ENCODE measurements around the gene GOLGB1.

GOLGB1 gene

GRCh38 chr3:121723485-121723884 is 26.1 kb downstream of the GOLGB1 start:
- H3K4me1 ChIP-seq (ENCODE audit: control insufficient read depth, insufficient read depth, low read depth, low read length), result no peaks in the 10 kb centered on the region
- H4K8ac ChIP-seq (ENCODE audit: low read length), result no peak overlapping the region
- H2BK5ac ChIP-seq (ENCODE audit: low read depth, low read length, poor library complexity, severe bottlenecking), result no peak overlapping the region
- H3K27ac ChIP-seq (ENCODE audit: low read length, poor library complexity, severe bottlenecking), result no peak overlapping the region
- H3K4me2 ChIP-seq (ENCODE audit: low read length, poor library complexity, severe bottlenecking), result no peak overlapping the region
- H3K23ac ChIP-seq (ENCODE audit: low read length in 2 of 2), result no peak overlapping the region
- no peak overlapping the region for H2AFZ ChIP-seq (ENCODE audit: low read depth, low read length)
- H3K18ac ChIP-seq (ENCODE audit: low read depth in 1 of 2, low read length in 2 of 2), result no peak overlapping the region
- no peak overlapping the region for H2BK120ac ChIP-seq (ENCODE audit: low read depth, low read length)
- no peaks in the 10 kb centered on the region for H3K27me3 ChIP-seq (ENCODE audit: control insufficient read depth in 1 of 2, insufficient read depth in 1 of 2, low read length in 2 of 2)
- peaks cover 20 to 97% of the 10 kb centered on the region in 2 experiments for H3K36me3 ChIP-seq (ENCODE audit: control insufficient read depth in 1 of 2, insufficient read depth in 2 of 2, low read depth in 1 of 2, low read length in 2 of 2)
- H3K14ac ChIP-seq (ENCODE audit: low read length in 2 of 2), result no peak overlapping the region
- no peak overlapping the region for H2AK5ac ChIP-seq (ENCODE audit: low read length, severe bottlenecking)
- no peak overlapping the region for H3K4me3 ChIP-seq (ENCODE audit: insufficient read depth in 1 of 2, low read depth in 1 of 2, low read length in 2 of 2)
- no peak overlapping the region for H3K4ac ChIP-seq (ENCODE audit: low read depth in 1 of 2, low read length in 2 of 2)
- H4K91ac ChIP-seq (ENCODE audit: low read length), result no peak overlapping the region
- H3K9me3 ChIP-seq (ENCODE audit: control insufficient read depth, low read length), result no peaks in the 10 kb centered on the region
- no peak for DNase-seq
- H2BK15ac ChIP-seq (ENCODE audit: low read depth, poor library complexity, severe bottlenecking), result no peak overlapping the region
- H2BK12ac ChIP-seq (ENCODE audit: low read length in 2 of 2), result no peak overlapping the region
- H3K9ac ChIP-seq (ENCODE audit: low read length), result no peak overlapping the region
- peaks cover 29% of the 10 kb centered on the region for H3K79me1 ChIP-seq (replicated peaks; ENCODE audit: low read length, poor library complexity, severe bottlenecking)
- no CpG with 5 or more reads among the region's 1 CpG for WGBS

DNA sequence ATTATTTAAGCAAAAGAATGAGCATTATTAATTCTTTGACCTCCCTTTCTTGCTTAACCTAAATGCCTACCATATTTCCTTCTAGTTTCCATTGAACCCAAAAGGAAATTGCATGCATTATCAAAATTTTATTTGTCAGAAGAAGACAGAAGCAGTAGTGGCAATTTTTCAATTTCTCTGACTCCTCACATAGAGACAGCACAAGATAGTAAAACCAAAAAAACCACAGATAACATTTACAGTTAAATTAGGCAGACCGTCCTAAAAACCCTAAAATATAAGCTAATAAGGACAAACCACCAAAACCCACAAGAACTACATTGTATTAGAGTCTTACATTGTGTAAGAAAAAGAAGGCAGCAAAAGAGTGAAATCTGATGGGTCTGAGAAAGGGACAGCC is 27.1 kb downstream of the GOLGB1 start:
- Histone ChIP-seq H2BK15ac (ENCODE audit: low read depth, poor library complexity, severe bottlenecking) (no peak overlapping the region), H3K9me3 (ENCODE audit: control insufficient read depth, low read length) (no peaks in the 10 kb centered on the region), H2AFZ (ENCODE audit: low read depth, low read length) (no peak overlapping the region), H3K4me2 (ENCODE audit: low read length, poor library complexity, severe bottlenecking) (no peak overlapping the region), H3K4me3 (ENCODE audit: insufficient read depth in 1 of 2, low read depth in 1 of 2, low read length in 2 of 2) (no peak overlapping the region), H3K4ac (ENCODE audit: low read depth in 1 of 2, low read length in 2 of 2) (no peak overlapping the region), H3K23ac (ENCODE audit: low read length in 2 of 2) (no peak overlapping the region), H2AK5ac (ENCODE audit: low read length, severe bottlenecking) (no peak overlapping the region), H4K91ac (ENCODE audit: low read length) (no peak overlapping the region), H2BK12ac (ENCODE audit: low read length in 2 of 2) (no peak overlapping the region), H3K14ac (ENCODE audit: low read length in 2 of 2) (no peak overlapping the region), H3K4me1 (ENCODE audit: control insufficient read depth, insufficient read depth, low read depth, low read length) (no peaks in the 10 kb centered on the region), H3K79me1 (replicated peaks; ENCODE audit: low read length, poor library complexity, severe bottlenecking) (peaks cover 29% of the 10 kb centered on the region), H2BK5ac (ENCODE audit: low read depth, low read length, poor library complexity, severe bottlenecking) (no peak overlapping the region), H3K27me3 (ENCODE audit: control insufficient read depth in 1 of 2, insufficient read depth in 1 of 2, low read length in 2 of 2) (no peaks in the 10 kb centered on the region), H3K27ac (ENCODE audit: low read length, poor library complexity, severe bottlenecking) (no peak overlapping the region), H3K36me3 (ENCODE audit: control insufficient read depth in 1 of 2, insufficient read depth in 2 of 2, low read depth in 1 of 2, low read length in 2 of 2) (peaks cover 23 to 97% of the 10 kb centered on the region in 2 experiments), H3K9ac (ENCODE audit: low read length) (no peak overlapping the region), H4K8ac (ENCODE audit: low read length) (no peak overlapping the region), H2BK120ac (ENCODE audit: low read depth, low read length) (no peak overlapping the region), H3K18ac (ENCODE audit: low read depth in 1 of 2, low read length in 2 of 2) (no peak overlapping the region)
- no peak for DNase-seq
- no CpG with 5 or more reads among the region's 1 CpG for WGBS

- Histone ChIP-seq H3K18ac (ENCODE audit: low read depth in 1 of 2, low read length in 2 of 2) (no peak overlapping the region), H3K36me3 (ENCODE audit: control insufficient read depth in 1 of 2, insufficient read depth in 2 of 2, low read depth in 1 of 2, low read length in 2 of 2) (peaks cover 23 to 98% of the 10 kb centered on the region in 2 experiments), H2BK120ac (ENCODE audit: low read depth, low read length) (no peak overlapping the region), H3K9me3 (ENCODE audit: control insufficient read depth, low read length) (no peaks in the 10 kb centered on the region), H3K4ac (ENCODE audit: low read depth in 1 of 2, low read length in 2 of 2) (no peak overlapping the region), H3K14ac (ENCODE audit: low read length in 2 of 2) (no peak overlapping the region), H3K4me3 (ENCODE audit: insufficient read depth in 1 of 2, low read depth in 1 of 2, low read length in 2 of 2) (no peak overlapping the region), H3K27ac (ENCODE audit: low read length, poor library complexity, severe bottlenecking) (no peak overlapping the region), H3K4me1 (ENCODE audit: control insufficient read depth, insufficient read depth, low read depth, low read length) (no peaks in the 10 kb centered on the region), H4K91ac (ENCODE audit: low read length) (no peak overlapping the region), H2AFZ (ENCODE audit: low read depth, low read length) (no peak overlapping the region), H3K27me3 (ENCODE audit: control insufficient read depth in 1 of 2, insufficient read depth in 1 of 2, low read length in 2 of 2) (no peaks in the 10 kb centered on the region), H2AK5ac (ENCODE audit: low read length, severe bottlenecking) (no peak overlapping the region), H2BK12ac (ENCODE audit: low read length in 2 of 2) (no peak overlapping the region), H4K8ac (ENCODE audit: low read length) (no peak overlapping the region), H3K9ac (ENCODE audit: low read length) (no peak overlapping the region), H3K79me1 (replicated peaks; ENCODE audit: low read length, poor library complexity, severe bottlenecking) (peaks cover 30% of the 10 kb centered on the region), H2BK5ac (ENCODE audit: low read depth, low read length, poor library complexity, severe bottlenecking) (no peak overlapping the region), H3K23ac (ENCODE audit: low read length in 2 of 2) (no peak overlapping the region), H3K4me2 (ENCODE audit: low read length, poor library complexity, severe bottlenecking) (no peak overlapping the region), H2BK15ac (ENCODE audit: low read depth, poor library complexity, severe bottlenecking) (no peak overlapping the region)
- DNase-seq, result no peak
Observed at GRCh38 chr3:121720163-121720562, 29.4 kb downstream of the GOLGB1 start.

- Histone ChIP-seq H2BK120ac (ENCODE audit: low read depth, low read length) (no peak overlapping the region), H2BK15ac (ENCODE audit: low read depth, poor library complexity, severe bottlenecking) (no peak overlapping the region), H3K4ac (ENCODE audit: low read depth in 1 of 2, low read length in 2 of 2) (no peak overlapping the region), H3K9me3 (ENCODE audit: control insufficient read depth, low read length) (no peaks in the 10 kb centered on the region), H2BK5ac (ENCODE audit: low read depth, low read length, poor library complexity, severe bottlenecking) (no peak overlapping the region), H3K23ac (ENCODE audit: low read length in 2 of 2) (no peak overlapping the region), H3K4me1 (ENCODE audit: control insufficient read depth, insufficient read depth, low read depth, low read length) (no peaks in the 10 kb centered on the region), H4K8ac (ENCODE audit: low read length) (no peak overlapping the region), H3K27me3 (ENCODE audit: control insufficient read depth in 1 of 2, insufficient read depth in 1 of 2, low read length in 2 of 2) (no peaks in the 10 kb centered on the region), H2BK12ac (ENCODE audit: low read length in 2 of 2) (no peak overlapping the region), H3K18ac (ENCODE audit: low read depth in 1 of 2, low read length in 2 of 2) (no peak overlapping the region), H2AFZ (ENCODE audit: low read depth, low read length) (no peak overlapping the region), H3K4me3 (ENCODE audit: insufficient read depth in 1 of 2, low read depth in 1 of 2, low read length in 2 of 2) (no peak overlapping the region), H4K91ac (ENCODE audit: low read length) (no peak overlapping the region), H3K27ac (ENCODE audit: low read length, poor library complexity, severe bottlenecking) (no peak overlapping the region), H3K36me3 (ENCODE audit: control insufficient read depth in 1 of 2, insufficient read depth in 2 of 2, low read depth in 1 of 2, low read length in 2 of 2) (peaks cover 18 to 98% of the 10 kb centered on the region in 2 experiments), H2AK5ac (ENCODE audit: low read length, severe bottlenecking) (no peak overlapping the region), H3K14ac (ENCODE audit: low read length in 2 of 2) (no peak overlapping the region), H3K9ac (ENCODE audit: low read length) (no peak overlapping the region), H3K4me2 (ENCODE audit: low read length, poor library complexity, severe bottlenecking) (no peak overlapping the region), H3K79me1 (replicated peaks; ENCODE audit: low read length, poor library complexity, severe bottlenecking) (peaks cover 22% of the 10 kb centered on the region)
- 90% methylated on average over 4 of the region's 5 CpGs for WGBS
- DNase-seq, result no peak
Observed at GRCh38 chr3:121719423-121719822, 30.1 kb downstream of the GOLGB1 start.
